CD14-positive monocyte (primary cell): ENCODE results near the gene PILRA. TPM values are rescaled to one million over a fixed set of nuclear protein-coding genes. Genes with fewer than 3 reads are reported as not detected.
"Not testable (repeated sequence)": the region's sequence is repeated elsewhere in the genome, so short reads cannot be mapped to it uniquely, and the experiment has no call there.

Experiments used
- DNase-seq, 3 donors: peaks; one replicate each; pipeline ENCODE4 v3.0.0-alpha.2; 2011 to 2022
- H2AFZ ChIP-seq: 2 replicates; pipeline ENCODE4 v1.6.0; 2012; ENCODE audit warnings: mild to moderate bottlenecking, low read depth, low read length, inconsistent platforms; ENCODE audit not compliant: insufficient read depth, poor library complexity, severe bottlenecking
- H3K27ac ChIP-seq, 2 donors: 1 replicate in 1 of 2; 2 replicates in 1 of 2; pipeline ENCODE4 v1.5.1; 2012 to 2013; ENCODE audit warnings: low read length in 2 of 2, control low read depth in 1 of 2, inconsistent platforms in 1 of 2, low read depth in 1 of 2, mild to moderate bottlenecking in 1 of 2
- H3K27me3 ChIP-seq, 2 donors: one replicate each; pipeline versions ENCODE4 v1.6.0 to v1.6.1; 2011 to 2013; ENCODE audit warnings: low read length in 2 of 2; ENCODE audit not compliant: control insufficient read depth in 2 of 2, insufficient read depth in 2 of 2
- H3K36me3 ChIP-seq, 2 donors: replicated peaks in 1 of 2; 1 replicate in 1 of 2; 2 replicates in 1 of 2; pipeline versions ENCODE4 v1.5.1 to v1.6.1; 2012 to 2013; ENCODE audit warnings: low read length in 2 of 2, control low read depth in 1 of 2, inconsistent platforms in 1 of 2, mild to moderate bottlenecking in 1 of 2; ENCODE audit not compliant: insufficient read depth in 2 of 2, control insufficient read depth in 1 of 2
- H3K4me1 ChIP-seq, 2 donors: 1 replicate in 1 of 2; 2 replicates in 1 of 2; pipeline versions ENCODE4 v1.5.1 to v1.6.1; 2012 to 2013; ENCODE audit warnings: low read length in 2 of 2, control low read depth in 1 of 2, inconsistent platforms in 1 of 2, mild to moderate bottlenecking in 1 of 2, moderate library complexity in 1 of 2; ENCODE audit not compliant: insufficient read depth in 2 of 2, control insufficient read depth in 1 of 2
- H3K4me2 ChIP-seq: replicated peaks from 2 replicates; pipeline ENCODE3; 2012; ENCODE audit warnings: low read length, moderate library complexity, mild to moderate bottlenecking; ENCODE audit not compliant: poor library complexity, severe bottlenecking; ENCODE audit errors: extremely low read depth
- H3K4me3 ChIP-seq, 3 experiments: fragments of 200-600 bp in 1 of 3; sonication (generic) in 1 of 3; replicated peaks in 1 of 3; 1 replicate in 2 of 3; 2 replicates in 1 of 3; pipeline ENCODE4 v1.5.1; 2011 to 2013; ENCODE audit warnings: low read length in 3 of 3, mild to moderate bottlenecking in 3 of 3, control low read depth in 2 of 3, low read depth in 2 of 3, inconsistent platforms in 1 of 3, moderate library complexity in 1 of 3
- H3K79me2 ChIP-seq: 2 replicates; pipeline ENCODE4 v1.6.0; 2012; ENCODE audit warnings: mild to moderate bottlenecking, control low read depth, inconsistent platforms, low read length, moderate library complexity; ENCODE audit not compliant: insufficient read depth
- H3K9ac ChIP-seq: 2 replicates; pipeline ENCODE4 v1.6.0; 2017; ENCODE audit warnings: low read length, mild to moderate bottlenecking; ENCODE audit not compliant: insufficient read depth, poor library complexity, severe bottlenecking
- H3K9me3 ChIP-seq, 2 donors: replicated peaks in 1 of 2; 1 replicate in 1 of 2; 2 replicates in 1 of 2; pipeline versions ENCODE4 v1.5.1 to v1.6.1; 2012 to 2013; ENCODE audit warnings: low read length in 2 of 2, control low read depth in 1 of 2; ENCODE audit not compliant: control insufficient read depth in 1 of 2, insufficient read depth in 1 of 2
- H4K20me1 ChIP-seq: 2 replicates; pipeline ENCODE4 v1.6.0; 2012; ENCODE audit warnings: mild to moderate bottlenecking, low read length, control low read depth, moderate library complexity; ENCODE audit not compliant: insufficient read depth
- H3K27ac Mint-ChIP-seq, 7 donors: one replicate each; pipeline ENCODE4 v1.8.0; 2020; ENCODE audit warnings: mild to moderate bottlenecking in 7 of 7, mixed read lengths in 7 of 7, moderate library complexity in 6 of 7, inconsistent platforms in 2 of 7
- H3K27me3 Mint-ChIP-seq, 3 donors: one replicate each; pipeline ENCODE4 v1.8.0; 2021 to 2022; ENCODE audit warnings: low read depth in 3 of 3, mild to moderate bottlenecking in 3 of 3, mixed read lengths in 3 of 3, moderate library complexity in 3 of 3, inconsistent platforms in 1 of 3
- H3K36me3 Mint-ChIP-seq, 2 donors: one replicate each; pipeline ENCODE4 v1.8.0; 2020; ENCODE audit warnings: mixed read lengths in 2 of 2, inconsistent platforms in 1 of 2, mild to moderate bottlenecking in 1 of 2
- H3K4me1 Mint-ChIP-seq: one replicate; pipeline ENCODE4 v1.8.0; 2020; ENCODE audit warnings: mild to moderate bottlenecking, mixed read lengths
- H3K4me3 Mint-ChIP-seq, 2 donors: one replicate each; pipeline ENCODE4 v1.8.0; 2020; ENCODE audit warnings: mild to moderate bottlenecking in 2 of 2, mixed read lengths in 2 of 2, moderate library complexity in 1 of 2
- H3K9me3 Mint-ChIP-seq, 7 donors: one replicate each; pipeline ENCODE4 v1.8.0; 2020 to 2022; ENCODE audit warnings: mixed read lengths in 7 of 7, mild to moderate bottlenecking in 6 of 7, moderate library complexity in 6 of 7, inconsistent platforms in 2 of 7
- CTCF ChIP-seq: fragments of 200-600 bp; IDR thresholded peaks from one replicate; pipeline ENCODE4 v1.8.0; 2022; ENCODE audit warnings: antibody characterized with exemption, mild to moderate bottlenecking
- WGBS: methylation state at CpG from one replicate; pipeline ENCODE4 v1.1.5; 2013; ENCODE audit warnings: missing lambda C conversion rate; ENCODE audit not compliant: insufficient coverage; 5-methylcytosine and 5-hydroxymethylcytosine counted together
- intact Hi-C, 2 donors: fragments of 100-400 bp; cut with micrococcal nuclease; formaldehyde crosslinking; loops; one replicate each; pipeline versions ENCODE4 v1.15.0 to v1.15.1; 2023
- polyA plus RNA-seq, 3 donors: library from polyadenylated mRNA; depleted of rRNA in 1 of 3; unstranded in 2 of 3; stranded (reverse) in 1 of 3; fragments of 300-500 nt in 2 of 3; fragments of >200 nt in 1 of 3; fragmentation: Illumina TruSeq in 2 of 3; gene quantifications; 1 replicate in 2 of 3; 2 replicates in 1 of 3; pipeline ENCODE4 v1.2.3, GENCODE V29; 2012 to 2021

Gene PILRA
- polyA plus RNA-seq, 3 donors, result 316 to 491 (median 364) TPM

DNA sequence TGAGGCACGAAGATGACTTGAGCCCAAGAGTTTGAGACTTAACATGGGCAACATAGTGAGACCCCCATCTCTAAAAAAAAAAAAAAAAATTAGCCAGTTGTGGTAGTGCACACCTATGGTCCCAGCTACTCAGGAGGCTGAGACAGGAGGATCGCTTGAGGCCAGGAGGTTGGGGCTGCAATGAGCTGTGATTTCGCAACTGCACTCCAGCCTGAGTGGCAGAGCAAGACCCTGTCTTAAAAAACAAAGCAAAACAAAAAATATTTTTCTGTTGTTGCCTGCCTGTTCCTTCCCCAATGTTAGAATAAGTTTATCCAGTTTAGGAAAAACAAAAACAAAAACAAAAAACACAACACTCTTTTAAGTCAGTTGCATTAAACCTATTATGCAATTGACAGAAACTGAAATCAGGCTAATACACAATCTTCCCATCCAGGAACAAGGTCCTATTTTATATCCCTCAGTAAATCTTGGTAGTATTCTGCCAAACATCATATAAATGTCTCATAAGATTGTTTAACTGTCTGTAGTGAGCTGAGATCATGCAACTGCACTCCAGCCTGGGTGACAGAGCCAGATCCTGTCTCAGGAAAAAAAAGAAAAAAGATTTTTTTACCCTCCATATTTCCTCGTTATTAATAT lies 4.9 kb downstream of the PILRA start:
- H3K27me3 Mint-ChIP-seq, result peaks cover 0 to 6% (median 0%) of the 10 kb centered on the region in 3 donors
- Histone ChIP-seq H3K4me2 (peak overlapping the region; percentile 71), H3K4me3 (peak overlapping the region in 1 of 3 experiments; percentile 56), H3K9ac (no peak overlapping the region), H3K27ac (peak overlapping the region; percentile 78 to 79), H3K36me3 (peaks cover 8 to 42% of the 10 kb centered on the region in 2 donors), H3K79me2 (peaks cover 88% of the 10 kb centered on the region), H3K9me3 (no peaks in the 10 kb centered on the region), H4K20me1 (peaks cover 22% of the 10 kb centered on the region), H3K27me3 (no peaks in the 10 kb centered on the region), H3K4me1 (peaks cover 91 to 99% of the 10 kb centered on the region in 2 donors), H2AFZ (no peak overlapping the region)
- intact Hi-C loops, result loop anchor here in 1 of 2 donors (5.0 kb wide), 1 partner anchor 34 kb away; no protein-coding TSS in a partner anchor
- H3K4me1 Mint-ChIP-seq, result peaks cover 80% of the 10 kb centered on the region
- DNase-seq, result no peak
- WGBS, result no CpG with 5 or more reads among the region's 4 CpGs
- no peaks in the 10 kb centered on the region for H3K9me3 Mint-ChIP-seq
- H3K27ac Mint-ChIP-seq, result peak overlapping the region; percentile 83 to 97 (median 93)
- peak overlapping the region; percentile 38 to 53 for H3K4me3 Mint-ChIP-seq
- no peak for TF ChIP-seq CTCF
- peaks cover 42 to 68% of the 10 kb centered on the region in 2 donors for H3K36me3 Mint-ChIP-seq

- Mint-ChIP-seq H3K36me3 (peaks cover 43 to 68% of the 10 kb centered on the region in 2 donors), H3K9me3 (no peaks in the 10 kb centered on the region), H3K4me1 (peaks cover 83% of the 10 kb centered on the region), H3K27ac (peak overlapping the region; percentile 83 to 97 (median 93)), H3K4me3 (peak overlapping the region; percentile 59 to 77), H3K27me3 (peaks cover 0 to 8% (median 2%) of the 10 kb centered on the region in 3 donors)
- no peak for TF ChIP-seq CTCF
- no peaks in the 10 kb centered on the region for H3K27me3 ChIP-seq
- no peak overlapping the region for H2AFZ ChIP-seq
- intact Hi-C loops, result loop anchor here in 1 of 2 donors (2.0 kb wide), 1 partner anchor 15 kb away; no protein-coding TSS in a partner anchor
- peak overlapping the region; percentile 71 for H3K4me2 ChIP-seq
- peaks cover 5 to 44% of the 10 kb centered on the region in 2 donors for H3K36me3 ChIP-seq
- peak overlapping the region; percentile 78 to 79 for H3K27ac ChIP-seq
- no CpG with 5 or more reads among the region's 4 CpGs for WGBS
- H4K20me1 ChIP-seq, result peaks cover 41% of the 10 kb centered on the region
- H3K9ac ChIP-seq, result peak overlapping the region; percentile 12
- H3K79me2 ChIP-seq, result peaks cover 87% of the 10 kb centered on the region
- H3K4me1 ChIP-seq, result peaks cover 96 to 100% of the 10 kb centered on the region in 2 donors
- peak overlapping the region in 2 of 3 experiments; percentile 18 to 56 for H3K4me3 ChIP-seq
- H3K9me3 ChIP-seq, result no peaks in the 10 kb centered on the region
- DNase-seq, result peak; percentile 35 to 72 (median 57)
These were observed 6.9 kb downstream of the PILRA start for GRCh38 chr7:100380196-100380595.

- Histone ChIP-seq H3K27ac (peak overlapping the region; percentile 12 to 79), H3K79me2 (peaks cover 87% of the 10 kb centered on the region), H3K4me2 (peak overlapping the region; percentile 38), H3K4me1 (peaks cover 90 to 95% of the 10 kb centered on the region in 2 donors), H3K36me3 (peaks cover 4 to 38% of the 10 kb centered on the region in 2 donors), H3K4me3 (peak overlapping the region in 1 of 3 experiments; percentile 50), H4K20me1 (peaks cover 51% of the 10 kb centered on the region)
- H3K36me3 Mint-ChIP-seq, result peaks cover 35 to 67% of the 10 kb centered on the region in 2 donors
- H3K9ac ChIP-seq, H3K9me3 Mint-ChIP-seq, DNase-seq, H3K9me3 ChIP-seq, H2AFZ ChIP-seq, H3K27me3 Mint-ChIP-seq, H3K4me3 Mint-ChIP-seq, H3K27me3 ChIP-seq: not testable (repeated sequence)
- WGBS, result 97% methylated on average over 25 of the region's 49 CpGs
- H3K4me1 Mint-ChIP-seq, result peaks cover 70% of the 10 kb centered on the region
- intact Hi-C loops, result loop anchor here in 1 of 2 donors (2.0 kb wide), 1 partner anchor 13 kb away; no protein-coding TSS in a partner anchor
- peak overlapping the region in 2 of 7 donors; percentile 30 to 74 for H3K27ac Mint-ChIP-seq
These were observed 8.4 kb downstream of the PILRA start for GRCh38 chr7:100381531-100382233.
